Astrocyte (in vitro differentiated cells and primary cell): ENCODE data around the gene TSPAN15. TPM values are rescaled to one million over a fixed set of nuclear protein-coding genes. Genes with fewer than 3 reads are reported as not detected.

Experiments
- DNase-seq: peaks from one replicate; pipeline ENCODE4 v3.0.0-alpha.2; 2010; ENCODE audit warnings: low read depth
- FAIRE-seq: peaks from 2 replicates; lab custom pipeline; 2011; peaks lifted over from hg19 to GRCh38; lab: Jason Lieb, UNC
- H2AFZ ChIP-seq: 2 replicates; pipeline ENCODE4 v1.6.0; 2012; ENCODE audit warnings: low read depth, low read length, inconsistent platforms
- H3K27ac ChIP-seq: 2 replicates; pipeline ENCODE4 v1.5.1; 2011; ENCODE audit warnings: low read depth, low read length, inconsistent platforms
- H3K27me3 ChIP-seq: 2 replicates; pipeline ENCODE4 v1.6.0; 2011; ENCODE audit warnings: low read length, inconsistent platforms; ENCODE audit not compliant: insufficient read depth
- H3K36me3 ChIP-seq: 2 replicates; pipeline ENCODE4 v1.5.1; 2011; ENCODE audit warnings: low read length, inconsistent platforms; ENCODE audit not compliant: insufficient read depth
- H3K4me1 ChIP-seq: 2 replicates; pipeline ENCODE4 v1.5.1; 2011; ENCODE audit warnings: low read length, inconsistent platforms; ENCODE audit not compliant: insufficient read depth
- H3K4me2 ChIP-seq: 2 replicates; pipeline ENCODE4 v1.6.0; 2012; ENCODE audit warnings: low read length, inconsistent platforms
- H3K4me3 ChIP-seq: 2 replicates; pipeline ENCODE4 v1.5.1; 2011; ENCODE audit warnings: low read depth, mild to moderate bottlenecking, low read length, inconsistent platforms; ENCODE audit not compliant: insufficient read depth
- H3K79me2 ChIP-seq: 2 replicates; pipeline ENCODE4 v1.6.0; 2012; ENCODE audit warnings: mild to moderate bottlenecking, low read length, inconsistent platforms; ENCODE audit not compliant: insufficient read depth
- H3K9ac ChIP-seq: 2 replicates; pipeline ENCODE4 v1.6.0; 2012; ENCODE audit warnings: mild to moderate bottlenecking, low read length, inconsistent platforms
- H3K9me3 ChIP-seq: 2 replicates; pipeline ENCODE4 v1.5.1; 2012; ENCODE audit warnings: low read depth, mild to moderate bottlenecking, low read length, inconsistent platforms; ENCODE audit not compliant: insufficient read depth
- H4K20me1 ChIP-seq: 2 replicates; pipeline ENCODE4 v1.6.0; 2012; ENCODE audit warnings: low read length, inconsistent platforms; ENCODE audit not compliant: insufficient read depth
- H3K27ac Mint-ChIP-seq: one replicate; pipeline ENCODE4 v1.8.0; 2021; ENCODE audit warnings: mild to moderate bottlenecking, mixed read lengths; ENCODE audit not compliant: unreplicated experiment
- H3K27me3 Mint-ChIP-seq: one replicate; pipeline ENCODE4 v1.8.0; 2021; ENCODE audit warnings: low read depth, mixed read lengths; ENCODE audit not compliant: unreplicated experiment
- H3K36me3 Mint-ChIP-seq: one replicate; pipeline ENCODE4 v1.8.0; 2021; ENCODE audit warnings: low read depth, mixed read lengths; ENCODE audit not compliant: unreplicated experiment
- H3K4me1 Mint-ChIP-seq: one replicate; pipeline ENCODE4 v1.8.0; 2021; ENCODE audit warnings: low read depth, mixed read lengths; ENCODE audit not compliant: unreplicated experiment
- H3K4me3 Mint-ChIP-seq: one replicate; pipeline ENCODE4 v1.8.0; 2021; ENCODE audit warnings: mild to moderate bottlenecking, moderate library complexity, mixed read lengths; ENCODE audit not compliant: unreplicated experiment
- H3K9me3 Mint-ChIP-seq: one replicate; pipeline ENCODE4 v1.8.0; 2021; ENCODE audit warnings: mild to moderate bottlenecking, mixed read lengths; ENCODE audit not compliant: unreplicated experiment
- EZH2 ChIP-seq: IDR thresholded peaks from 2 replicates; pipeline ENCODE4 v1.6.1; 2012; ENCODE audit warnings: mild to moderate bottlenecking, low read length, inconsistent platforms; ENCODE audit not compliant: insufficient read depth
- total RNA-seq: library from RNA; stranded (reverse); gene quantifications from 2 replicates; pipeline ENCODE4 v1.2.1, GENCODE V29; 2021
- TF ChIP-seq, protein P1 (sequence below): IDR thresholded peaks from 2 replicates; pipeline ENCODE4 v1.5.1; 2011; ENCODE audit warnings: low read depth, mild to moderate bottlenecking, inconsistent platforms, low read length, moderate library complexity; ENCODE audit not compliant: insufficient read depth

The TSPAN15 gene
- total RNA-seq, 1 donor from 2014 or later = 9.4 TPM

DNA sequence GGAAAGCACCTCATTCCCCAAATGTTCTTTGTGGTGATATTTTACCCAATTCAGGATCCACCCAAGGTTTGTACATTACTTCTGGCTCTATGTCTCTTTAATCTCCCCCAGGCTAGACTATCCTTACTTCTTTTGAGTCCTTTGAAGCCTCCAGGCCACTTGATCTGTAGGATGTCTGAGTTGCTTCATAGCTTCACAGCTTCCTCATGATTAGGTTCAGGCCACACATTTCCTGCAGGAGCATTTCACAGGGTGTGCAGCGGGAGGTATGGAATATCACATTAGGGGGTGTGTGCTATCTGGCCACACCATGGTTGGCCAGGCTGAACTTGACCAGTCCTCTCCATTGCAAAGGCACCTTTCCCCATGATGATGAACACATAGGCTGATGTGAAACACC is 18.7 kb downstream of the TSPAN15 start:
- no peak overlapping the region for H3K4me3 Mint-ChIP-seq
- Histone ChIP-seq H3K4me2 (no peak overlapping the region), H3K4me1 (peaks cover 8% of the 10 kb centered on the region), H3K4me3 (no peak overlapping the region), H3K79me2 (no peaks in the 10 kb centered on the region), H3K9ac (no peak overlapping the region), H4K20me1 (no peaks in the 10 kb centered on the region), H3K27ac (no peak overlapping the region), H3K36me3 (no peaks in the 10 kb centered on the region), H3K9me3 (no peaks in the 10 kb centered on the region), H3K27me3 (peaks cover 7% of the 10 kb centered on the region), H2AFZ (no peak overlapping the region)
- FAIRE-seq (no peak), DNase-seq (no peak)
- H3K36me3 Mint-ChIP-seq = no peaks in the 10 kb centered on the region
- H3K27ac Mint-ChIP-seq = no peak overlapping the region
- TF ChIP-seq, protein P1, sequence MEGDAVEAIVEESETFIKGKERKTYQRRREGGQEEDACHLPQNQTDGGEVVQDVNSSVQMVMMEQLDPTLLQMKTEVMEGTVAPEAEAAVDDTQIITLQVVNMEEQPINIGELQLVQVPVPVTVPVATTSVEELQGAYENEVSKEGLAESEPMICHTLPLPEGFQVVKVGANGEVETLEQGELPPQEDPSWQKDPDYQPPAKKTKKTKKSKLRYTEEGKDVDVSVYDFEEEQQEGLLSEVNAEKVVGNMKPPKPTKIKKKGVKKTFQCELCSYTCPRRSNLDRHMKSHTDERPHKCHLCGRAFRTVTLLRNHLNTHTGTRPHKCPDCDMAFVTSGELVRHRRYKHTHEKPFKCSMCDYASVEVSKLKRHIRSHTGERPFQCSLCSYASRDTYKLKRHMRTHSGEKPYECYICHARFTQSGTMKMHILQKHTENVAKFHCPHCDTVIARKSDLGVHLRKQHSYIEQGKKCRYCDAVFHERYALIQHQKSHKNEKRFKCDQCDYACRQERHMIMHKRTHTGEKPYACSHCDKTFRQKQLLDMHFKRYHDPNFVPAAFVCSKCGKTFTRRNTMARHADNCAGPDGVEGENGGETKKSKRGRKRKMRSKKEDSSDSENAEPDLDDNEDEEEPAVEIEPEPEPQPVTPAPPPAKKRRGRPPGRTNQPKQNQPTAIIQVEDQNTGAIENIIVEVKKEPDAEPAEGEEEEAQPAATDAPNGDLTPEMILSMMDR = no peak
- no peak for TF ChIP-seq EZH2
- peaks cover 45% of the 10 kb centered on the region for H3K4me1 Mint-ChIP-seq
- H3K9me3 Mint-ChIP-seq = peaks cover 3% of the 10 kb centered on the region
- H3K27me3 Mint-ChIP-seq = no peaks in the 10 kb centered on the region

- H3K36me3 Mint-ChIP-seq = no peaks in the 10 kb centered on the region
- Histone ChIP-seq H4K20me1 (no peaks in the 10 kb centered on the region), H3K4me1 (peaks cover 13% of the 10 kb centered on the region), H3K4me2 (no peak overlapping the region), H3K4me3 (no peak overlapping the region), H3K27me3 (peaks cover 7% of the 10 kb centered on the region), H3K9ac (no peak overlapping the region), H3K9me3 (no peaks in the 10 kb centered on the region), H3K36me3 (no peaks in the 10 kb centered on the region), H2AFZ (no peak overlapping the region), H3K27ac (no peak overlapping the region), H3K79me2 (no peaks in the 10 kb centered on the region)
- H3K9me3 Mint-ChIP-seq = peaks cover 3% of the 10 kb centered on the region
- H3K27me3 Mint-ChIP-seq = no peaks in the 10 kb centered on the region
- TF ChIP-seq, protein P1 = no peak
- TF ChIP-seq EZH2 = no peak
- H3K27ac Mint-ChIP-seq = no peak overlapping the region
- H3K4me3 Mint-ChIP-seq = no peak overlapping the region
- no peak for FAIRE-seq
- peaks cover 45% of the 10 kb centered on the region for H3K4me1 Mint-ChIP-seq
- no peak for DNase-seq
Measured at GRCh38 chr10:69470463-69471384, 19.5 kb downstream of the TSPAN15 start.

DNA sequence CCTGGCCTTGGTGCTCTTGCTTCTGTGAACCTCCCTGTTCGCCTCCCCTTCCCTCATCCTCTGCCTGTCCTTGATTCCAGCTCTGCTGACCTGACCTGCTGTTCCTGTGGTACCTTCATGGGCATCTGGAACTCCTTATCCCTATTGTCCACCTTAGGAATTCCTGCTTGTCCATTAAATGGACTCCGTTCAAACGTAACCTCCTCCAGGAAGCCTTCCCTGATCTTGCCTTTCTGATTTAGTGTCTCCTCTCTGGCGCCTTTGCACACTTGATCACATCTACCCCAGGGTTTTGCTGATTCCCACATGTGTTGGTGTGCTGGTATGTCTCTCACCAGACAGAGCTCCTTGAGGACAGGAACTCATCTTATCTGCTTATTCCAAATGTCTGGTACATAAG is 20.9 kb downstream of the TSPAN15 start:
- H3K27me3 Mint-ChIP-seq = no peaks in the 10 kb centered on the region

More for the DNA sequence above, 20.9 kb downstream of the TSPAN15 start:
- Histone ChIP-seq H3K4me2 (no peak overlapping the region), H3K36me3 (no peaks in the 10 kb centered on the region), H3K4me1 (peaks cover 13% of the 10 kb centered on the region), H2AFZ (no peak overlapping the region), H3K27ac (no peak overlapping the region), H4K20me1 (no peaks in the 10 kb centered on the region), H3K27me3 (peaks cover 7% of the 10 kb centered on the region), H3K9me3 (no peaks in the 10 kb centered on the region), H3K9ac (no peak overlapping the region), H3K79me2 (no peaks in the 10 kb centered on the region), H3K4me3 (no peak overlapping the region)
- no peaks in the 10 kb centered on the region for H3K36me3 Mint-ChIP-seq
- DNase-seq (no peak), FAIRE-seq (no peak)
- H3K27ac Mint-ChIP-seq = no peak overlapping the region
- peaks cover 3% of the 10 kb centered on the region for H3K9me3 Mint-ChIP-seq
- no peak overlapping the region for H3K4me3 Mint-ChIP-seq
- no peak for TF ChIP-seq EZH2
- TF ChIP-seq, protein P1 = no peak
- peaks cover 45% of the 10 kb centered on the region for H3K4me1 Mint-ChIP-seq
